BLaER1 (cell line): ENCODE results near the gene RAX.

Experiments
- H3K27ac ChIP-seq: shearing (Covaris generic); formaldehyde crosslinking; 2 replicates; pipeline ENCODE4 v1.8.1; 2022
- H3K27me3 ChIP-seq: shearing (Covaris generic); formaldehyde crosslinking; 2 replicates; pipeline ENCODE4 v1.8.1; 2022
- H3K36me3 ChIP-seq: shearing (Covaris generic); formaldehyde crosslinking; 2 replicates; pipeline ENCODE4 v1.8.1; 2022
- H3K4me1 ChIP-seq: shearing (Covaris generic); formaldehyde crosslinking; 2 replicates; pipeline ENCODE4 v1.8.1; 2022
- H3K4me2 ChIP-seq: shearing (Covaris generic); formaldehyde crosslinking; 2 replicates; pipeline ENCODE4 v1.8.1; 2022
- H3K4me3 ChIP-seq: shearing (Covaris generic); formaldehyde crosslinking; 2 replicates; pipeline ENCODE4 v1.8.1; 2022
- H3K9ac ChIP-seq: shearing (Covaris generic); formaldehyde crosslinking; 2 replicates; pipeline ENCODE4 v1.8.1; 2022
- H3K9me3 ChIP-seq: shearing (Covaris generic); formaldehyde crosslinking; 2 replicates; pipeline ENCODE4 v1.8.1; 2022
- H4K20me1 ChIP-seq: shearing (Covaris generic); formaldehyde crosslinking; 2 replicates; pipeline ENCODE4 v1.8.1; 2022
- Cebpa-rat ChIP-seq: shearing (Covaris generic); IDR thresholded peaks from 2 replicates; pipeline ENCODE4 v1.8.1; 2022

Gene RAX

DNA sequence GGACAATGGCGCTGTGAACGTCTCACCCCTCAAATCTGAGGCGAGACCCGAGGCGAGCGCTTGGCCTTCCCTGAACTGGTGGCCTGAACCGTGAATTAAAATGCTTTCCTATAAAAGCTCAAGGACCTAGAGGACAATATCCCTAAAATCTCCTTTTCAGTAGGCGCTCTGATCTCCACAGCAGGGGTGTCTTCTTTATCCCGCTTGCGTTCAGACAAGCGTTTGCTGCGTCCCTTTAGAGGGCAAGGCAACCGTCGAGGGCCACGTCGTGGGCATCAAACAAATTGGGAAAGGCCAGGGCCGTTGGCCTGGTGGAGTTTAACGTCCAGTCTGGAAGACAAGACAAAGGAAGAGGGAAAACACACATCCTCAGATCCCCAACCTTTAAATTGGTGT, 1.3 kb upstream of the RAX start:
- Histone ChIP-seq H3K27me3 (peaks cover 64% of the 10 kb centered on the region), H3K4me1 (no peaks in the 10 kb centered on the region), H3K4me3 (no peak overlapping the region), H3K27ac (no peak overlapping the region), H3K4me2 (no peak overlapping the region), H3K9me3 (peaks cover 51% of the 10 kb centered on the region), H3K9ac (no peak overlapping the region), H4K20me1 (peaks cover 2% of the 10 kb centered on the region; the same call in 1 of the 2 replicates), H3K36me3 (no peaks in the 10 kb centered on the region)
- TF ChIP-seq Cebpa-rat: no peak

DNA sequence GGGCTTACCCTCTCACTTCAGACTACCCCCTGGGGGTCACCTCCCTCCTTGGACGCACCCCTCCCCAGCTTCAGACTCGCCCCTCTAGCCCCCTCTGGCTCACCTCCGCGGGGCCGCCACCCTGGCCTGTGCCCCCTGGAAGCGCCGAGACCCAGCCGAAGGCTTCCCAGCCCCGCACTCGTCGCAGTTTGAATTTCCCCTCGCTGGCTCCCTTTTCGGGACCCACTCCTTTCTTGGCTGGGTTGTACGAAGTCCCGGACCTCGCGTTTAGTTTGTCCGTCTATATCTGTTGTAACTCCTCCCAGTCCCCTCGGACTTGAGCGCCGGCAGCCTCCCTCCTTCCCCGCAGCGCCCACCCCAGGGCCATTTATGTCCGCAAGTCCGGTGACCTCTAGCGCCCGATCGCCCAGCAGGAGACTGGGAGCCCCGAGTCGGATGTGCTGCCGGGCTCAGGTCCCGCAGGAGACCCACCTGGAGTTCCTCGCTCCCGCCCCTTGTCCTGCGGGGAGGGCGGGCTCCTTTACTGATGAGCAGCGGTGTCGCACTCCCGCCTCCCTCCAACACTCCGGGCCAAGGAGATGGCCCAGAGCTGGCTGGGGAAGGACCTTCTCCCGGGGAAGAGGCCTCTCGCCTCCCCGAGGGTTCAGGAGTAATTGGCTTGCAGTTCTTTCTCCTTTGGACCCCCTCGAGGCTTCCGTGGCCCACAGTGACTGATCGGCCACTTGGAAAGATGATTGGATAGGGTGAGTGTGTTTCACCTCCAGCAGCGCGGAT, 692 bp upstream of the RAX start:
- TF ChIP-seq Cebpa-rat: no peak
- Histone ChIP-seq H3K4me2 (no peak overlapping the region), H3K9me3 (peaks cover 57% of the 10 kb centered on the region), H3K36me3 (no peaks in the 10 kb centered on the region), H3K27me3 (peaks cover 70% of the 10 kb centered on the region), H4K20me1 (peaks cover 7% of the 10 kb centered on the region; the same call in 1 of the 2 replicates), H3K4me3 (no peak overlapping the region), H3K9ac (no peak overlapping the region), H3K4me1 (peaks cover 5% of the 10 kb centered on the region; the same call in 1 of the 2 replicates), H3K27ac (no peak overlapping the region)

- H3K4me1 ChIP-seq: peaks cover 8% of the 10 kb centered on the region; the same call in 1 of the 2 replicates
- peaks cover 86% of the 10 kb centered on the region for H3K27me3 ChIP-seq
- H4K20me1 ChIP-seq: peaks cover 7% of the 10 kb centered on the region; the same call in 1 of the 2 replicates
- H3K4me3 ChIP-seq: peak overlapping the region; percentile 18; the same call in 1 of the 2 replicates
- no peak overlapping the region for H3K27ac ChIP-seq
- no peaks in the 10 kb centered on the region for H3K36me3 ChIP-seq
- H3K9me3 ChIP-seq: peaks cover 73% of the 10 kb centered on the region
- H3K4me2 ChIP-seq: no peak overlapping the region
- no peak for TF ChIP-seq Cebpa-rat
- H3K9ac ChIP-seq: no peak overlapping the region
Measured at GRCh38 chr18:59272221-59272888, 899 bp downstream of the RAX start.

GRCh38 chr18:59271606-59272220, 1.5 kb downstream of the RAX start:
- Histone ChIP-seq H3K4me2 (no peak overlapping the region), H4K20me1 (peaks cover 7% of the 10 kb centered on the region; the same call in 1 of the 2 replicates), H3K27ac (no peak overlapping the region), H3K4me3 (no peak overlapping the region; the same call in 1 of the 2 replicates), H3K9me3 (peaks cover 79% of the 10 kb centered on the region), H3K27me3 (peaks cover 92% of the 10 kb centered on the region), H3K36me3 (no peaks in the 10 kb centered on the region), H3K9ac (no peak overlapping the region), H3K4me1 (peaks cover 8% of the 10 kb centered on the region; the same call in 1 of the 2 replicates)
- TF ChIP-seq Cebpa-rat: no peak

GRCh38 chr18:59270689-59271257, 2.5 kb downstream of the RAX start:
- H3K4me1 ChIP-seq: peaks cover 8% of the 10 kb centered on the region; the same call in 1 of the 2 replicates
- H3K4me3 ChIP-seq: no peak overlapping the region
- peaks cover 7% of the 10 kb centered on the region; the same call in 1 of the 2 replicates for H4K20me1 ChIP-seq
- no peak for TF ChIP-seq Cebpa-rat
- H3K27ac ChIP-seq: no peak overlapping the region
- H3K9ac ChIP-seq: no peak overlapping the region
- no peak overlapping the region for H3K4me2 ChIP-seq
- H3K27me3 ChIP-seq: peaks cover 97% of the 10 kb centered on the region
- H3K36me3 ChIP-seq: no peaks in the 10 kb centered on the region
- peaks cover 88% of the 10 kb centered on the region for H3K9me3 ChIP-seq

- Histone ChIP-seq H3K9ac (no peak overlapping the region), H4K20me1 (peaks cover 7% of the 10 kb centered on the region; the same call in 1 of the 2 replicates), H3K36me3 (no peaks in the 10 kb centered on the region), H3K27ac (no peak overlapping the region), H3K4me3 (peak overlapping the region; percentile 55), H3K4me2 (peak overlapping the region; percentile 66), H3K4me1 (peaks cover 8% of the 10 kb centered on the region; the same call in 1 of the 2 replicates), H3K9me3 (peaks cover 98% of the 10 kb centered on the region), H3K27me3 (peaks cover 100% of the 10 kb centered on the region)
- no peak for TF ChIP-seq Cebpa-rat
Measured at GRCh38 chr18:59269563-59270119, 3.6 kb downstream of the RAX start.

GRCh38 chr18:59268721-59269562, 4.3 kb downstream of the RAX start:
- peaks cover 100% of the 10 kb centered on the region for H3K27me3 ChIP-seq
- peaks cover 8% of the 10 kb centered on the region; the same call in 1 of the 2 replicates for H3K4me1 ChIP-seq
- H3K4me2 ChIP-seq: peak overlapping the region; percentile 66
- H3K9ac ChIP-seq: no peak overlapping the region
- H3K27ac ChIP-seq: no peak overlapping the region
- H4K20me1 ChIP-seq: peaks cover 7% of the 10 kb centered on the region; the same call in 1 of the 2 replicates
- no peaks in the 10 kb centered on the region for H3K36me3 ChIP-seq
- H3K4me3 ChIP-seq: peak overlapping the region; percentile 55
- peaks cover 98% of the 10 kb centered on the region for H3K9me3 ChIP-seq
- no peak for TF ChIP-seq Cebpa-rat

DNA sequence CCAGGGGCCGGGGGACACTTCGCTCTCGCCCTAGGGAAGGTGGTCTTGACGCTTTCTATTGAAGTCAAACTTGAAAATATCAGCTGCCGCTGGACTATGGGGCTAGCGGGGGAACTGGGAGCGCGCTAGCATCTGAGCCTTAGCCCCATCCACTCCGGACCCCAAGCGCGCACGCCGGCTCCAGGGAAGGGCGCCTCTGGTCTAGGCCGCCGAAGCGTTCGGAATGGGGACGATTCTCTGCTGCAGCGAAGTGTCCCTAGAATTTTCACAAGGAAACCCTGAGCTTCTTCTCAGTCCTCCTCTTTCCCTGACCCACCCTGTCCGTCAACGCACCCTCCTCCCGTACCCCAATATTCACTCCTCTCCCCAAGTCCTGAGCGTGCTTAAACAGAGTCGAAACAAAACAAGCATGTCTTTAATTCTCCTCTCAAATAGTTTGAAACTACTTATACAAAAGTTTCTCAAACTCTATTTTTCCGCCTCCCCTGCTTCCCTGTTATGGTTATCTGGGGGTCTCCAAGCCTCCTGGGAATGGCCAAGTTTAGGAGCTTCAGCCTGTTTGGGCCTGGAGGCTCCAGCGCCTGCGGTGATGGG, 5.0 kb downstream of the RAX start:
- Histone ChIP-seq H3K4me2 (no peak overlapping the region), H3K4me3 (peak overlapping the region; percentile 55; the same call in 1 of the 2 replicates), H4K20me1 (peaks cover 7% of the 10 kb centered on the region; the same call in 1 of the 2 replicates), H3K9me3 (peaks cover 90% of the 10 kb centered on the region), H3K4me1 (peaks cover 8% of the 10 kb centered on the region; the same call in 1 of the 2 replicates), H3K27me3 (peaks cover 99% of the 10 kb centered on the region), H3K9ac (no peak overlapping the region), H3K27ac (no peak overlapping the region), H3K36me3 (no peaks in the 10 kb centered on the region)
- no peak for TF ChIP-seq Cebpa-rat
